HepG2 (cell line): ENCODE data around the gene JOSD2. TPM values are rescaled to one million over a fixed set of nuclear protein-coding genes. Genes with fewer than 3 reads are reported as not detected.

Experiments used
- DMTF1 ChIP-seq: sonication (generic); formaldehyde crosslinking; IDR thresholded peaks from 2 replicates; pipeline ENCODE4 v1.4.0; 2020; ENCODE audit warnings: mild to moderate bottlenecking, missing genetic modification reagents
- KLF6 ChIP-seq: IDR thresholded peaks from 2 replicates; pipeline ENCODE4 v1.8.0; 2016; ENCODE audit warnings: missing biosample characterization, missing genetic modification reagents
- THRA ChIP-seq: sonication (generic); formaldehyde crosslinking; IDR thresholded peaks from 2 replicates; pipeline ENCODE4 v1.4.0; 2020; ENCODE audit warnings: missing genetic modification reagents, borderline replicate concordance
- ZBED4 ChIP-seq: sonication (generic); formaldehyde crosslinking; IDR thresholded peaks from 2 replicates; pipeline ENCODE4 v1.4.0; 2020; ENCODE audit warnings: missing genetic modification reagents, borderline replicate concordance
- ZNF468 ChIP-seq: sonication (generic); formaldehyde crosslinking; IDR thresholded peaks from 2 replicates; pipeline ENCODE4 v1.8.0; 2022; ENCODE audit warnings: mild to moderate bottlenecking, moderate library complexity, missing genetic modification reagents
- ZNF615 ChIP-seq: sonication (generic); formaldehyde crosslinking; IDR thresholded peaks from 2 replicates; pipeline ENCODE4 v1.5.0; 2020; ENCODE audit warnings: mild to moderate bottlenecking, missing genetic modification reagents, borderline replicate concordance
- ZNF773 ChIP-seq: sonication (generic); formaldehyde crosslinking; IDR thresholded peaks from 2 replicates; pipeline ENCODE4 v1.4.0; 2020; ENCODE audit warnings: missing genetic modification reagents, borderline replicate concordance
- polyA plus RNA-seq, 8 experiments: library from polyadenylated mRNA; depleted of rRNA in 3 of 8; stranded (reverse) in 7 of 8; unstranded in 1 of 8; fragments of >200 nt; fragmentation: Illumina TruSeq in 4 of 8; extraction: Trizol in 4 of 8; gene quantifications; 2 replicates each; pipeline versions ENCODE4 v1.2.1 to v1.2.3, GENCODE V29; 2011 to 2016; ENCODE audit warnings: low read depth in 4 of 8, missing spikeins in 1 of 8, mixed read lengths in 1 of 8; ENCODE audit not compliant: insufficient read depth in 1 of 8
- total RNA-seq, 5 experiments: library from RNA; depleted of rRNA; stranded (reverse); fragments of >200 nt; fragmentation: Illumina TruSeq; extraction: Trizol; gene quantifications; 2 replicates each; pipeline ENCODE4 v1.2.3, GENCODE V29; 2016; ENCODE audit warnings: low read depth in 1 of 5
- TF ChIP-seq, protein P1 (sequence below): sonication (generic); formaldehyde crosslinking; IDR thresholded peaks from 2 replicates; pipeline ENCODE4 v1.5.0; 2020; ENCODE audit warnings: missing genetic modification reagents, mild to moderate bottlenecking, borderline replicate concordance
- TF ChIP-seq, protein P2 (sequence below): sonication (generic); formaldehyde crosslinking; IDR thresholded peaks from 2 replicates; pipeline ENCODE4 v1.5.0; 2020; ENCODE audit warnings: missing genetic modification reagents
- TF ChIP-seq, protein P3 (sequence below): sonication (generic); formaldehyde crosslinking; IDR thresholded peaks from 2 replicates; pipeline ENCODE4 v1.4.0; 2020; ENCODE audit warnings: missing genetic modification reagents
- TF ChIP-seq, protein P4 (sequence below): sonication (generic); IDR thresholded peaks from 2 replicates; pipeline ENCODE4 v1.6.1; 2016; ENCODE audit warnings: low read depth, borderline replicate concordance

JOSD2 gene
- total and polyA plus RNA-seq, 2 of the 13 experiments (the other 11 are each of a cell fraction or from before 2014, with no cell fraction given) = 2.0 to 4.1 TPM

- TF ChIP-seq THRA (CRISPR knock-in tag) = peak; percentile 30; the same call in 1 of the 2 replicates
- TF ChIP-seq, protein P1, sequence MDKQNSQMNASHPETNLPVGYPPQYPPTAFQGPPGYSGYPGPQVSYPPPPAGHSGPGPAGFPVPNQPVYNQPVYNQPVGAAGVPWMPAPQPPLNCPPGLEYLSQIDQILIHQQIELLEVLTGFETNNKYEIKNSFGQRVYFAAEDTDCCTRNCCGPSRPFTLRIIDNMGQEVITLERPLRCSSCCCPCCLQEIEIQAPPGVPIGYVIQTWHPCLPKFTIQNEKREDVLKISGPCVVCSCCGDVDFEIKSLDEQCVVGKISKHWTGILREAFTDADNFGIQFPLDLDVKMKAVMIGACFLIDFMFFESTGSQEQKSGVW = no peak
- TF ChIP-seq DMTF1 (CRISPR knock-in tag) = no peak
- TF ChIP-seq ZNF468 (CRISPR knock-in tag) = no peak
- TF ChIP-seq KLF6 (CRISPR knock-in tag) = no peak
- TF ChIP-seq, protein P2, sequence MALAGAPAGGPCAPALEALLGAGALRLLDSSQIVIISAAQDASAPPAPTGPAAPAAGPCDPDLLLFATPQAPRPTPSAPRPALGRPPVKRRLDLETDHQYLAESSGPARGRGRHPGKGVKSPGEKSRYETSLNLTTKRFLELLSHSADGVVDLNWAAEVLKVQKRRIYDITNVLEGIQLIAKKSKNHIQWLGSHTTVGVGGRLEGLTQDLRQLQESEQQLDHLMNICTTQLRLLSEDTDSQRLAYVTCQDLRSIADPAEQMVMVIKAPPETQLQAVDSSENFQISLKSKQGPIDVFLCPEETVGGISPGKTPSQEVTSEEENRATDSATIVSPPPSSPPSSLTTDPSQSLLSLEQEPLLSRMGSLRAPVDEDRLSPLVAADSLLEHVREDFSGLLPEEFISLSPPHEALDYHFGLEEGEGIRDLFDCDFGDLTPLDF (CRISPR knock-in tag) = no peak
- TF ChIP-seq, protein P3, sequence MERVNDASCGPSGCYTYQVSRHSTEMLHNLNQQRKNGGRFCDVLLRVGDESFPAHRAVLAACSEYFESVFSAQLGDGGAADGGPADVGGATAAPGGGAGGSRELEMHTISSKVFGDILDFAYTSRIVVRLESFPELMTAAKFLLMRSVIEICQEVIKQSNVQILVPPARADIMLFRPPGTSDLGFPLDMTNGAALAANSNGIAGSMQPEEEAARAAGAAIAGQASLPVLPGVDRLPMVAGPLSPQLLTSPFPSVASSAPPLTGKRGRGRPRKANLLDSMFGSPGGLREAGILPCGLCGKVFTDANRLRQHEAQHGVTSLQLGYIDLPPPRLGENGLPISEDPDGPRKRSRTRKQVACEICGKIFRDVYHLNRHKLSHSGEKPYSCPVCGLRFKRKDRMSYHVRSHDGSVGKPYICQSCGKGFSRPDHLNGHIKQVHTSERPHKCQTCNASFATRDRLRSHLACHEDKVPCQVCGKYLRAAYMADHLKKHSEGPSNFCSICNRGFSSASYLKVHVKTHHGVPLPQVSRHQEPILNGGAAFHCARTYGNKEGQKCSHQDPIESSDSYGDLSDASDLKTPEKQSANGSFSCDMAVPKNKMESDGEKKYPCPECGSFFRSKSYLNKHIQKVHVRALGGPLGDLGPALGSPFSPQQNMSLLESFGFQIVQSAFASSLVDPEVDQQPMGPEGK (CRISPR knock-in tag) = peak; percentile 75
- 0 out of 2 replicates have a peak, but pooled peaks have one; percentile 44 for TF ChIP-seq ZBED4 (CRISPR knock-in tag)
- TF ChIP-seq ZNF773 = no peak
- no peak for TF ChIP-seq ZNF615 (CRISPR knock-in tag)
- TF ChIP-seq, protein P4, sequence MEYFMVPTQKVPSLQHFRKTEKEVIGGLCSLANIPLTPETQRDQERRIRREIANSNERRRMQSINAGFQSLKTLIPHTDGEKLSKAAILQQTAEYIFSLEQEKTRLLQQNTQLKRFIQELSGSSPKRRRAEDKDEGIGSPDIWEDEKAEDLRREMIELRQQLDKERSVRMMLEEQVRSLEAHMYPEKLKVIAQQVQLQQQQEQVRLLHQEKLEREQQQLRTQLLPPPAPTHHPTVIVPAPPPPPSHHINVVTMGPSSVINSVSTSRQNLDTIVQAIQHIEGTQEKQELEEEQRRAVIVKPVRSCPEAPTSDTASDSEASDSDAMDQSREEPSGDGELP = peak; percentile 79; the same call in 1 of the 2 replicates
Observed at GRCh38 chr19:50496189-50497021, 14.6 kb downstream of the JOSD2 start (continued).
